ENCODE results near the gene PCSK9. TPM values are rescaled to one million over a fixed set of nuclear protein-coding genes. Genes with fewer than 3 reads are reported as not detected.
A peak's percentile ranks its signal among the peaks of the same experiment; 100 is the strongest.

The PCSK9 gene
- total and polyA plus RNA-seq, 9 of the 15 experiments (the other 6 are each of a cell fraction or from before 2014, with no cell fraction given) = 3.2 to 58.6 (median 24.7) TPM

DNA sequence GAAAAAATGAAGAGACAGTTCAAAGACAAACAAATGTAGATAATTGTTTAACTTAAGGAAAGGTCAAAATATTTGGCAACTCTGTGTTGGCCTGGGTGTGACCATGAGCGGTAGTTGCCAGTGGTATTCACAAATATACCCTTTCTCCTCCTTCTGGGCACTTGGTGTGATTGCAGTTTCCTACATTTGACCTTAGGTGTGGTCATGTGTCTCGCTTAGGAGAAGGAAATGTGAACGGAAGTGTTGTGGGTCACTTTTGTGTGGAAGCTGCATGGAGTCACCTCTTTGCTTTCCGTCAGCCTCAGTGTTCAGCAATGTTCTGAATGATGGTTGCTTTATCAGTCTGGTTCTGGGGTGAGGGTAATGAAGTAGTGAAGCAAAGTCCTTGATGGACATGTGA, 3.4 kb upstream of the PCSK9 start (continued):
- TF ChIP-seq ZMIZ1 (IDR thresholded peaks at IDR 0.05; ENCODE audit: low read depth in 2 of 2, low read length in 2 of 2) (no peak), ZNF584 (CRISPR knock-in tag; IDR thresholded peaks at IDR 0.05; ENCODE audit: low read depth) (peak; percentile 62; the same call in 1 of the 2 replicates), THRB (CRISPR knock-in tag; conservative IDR thresholded peaks at IDR 0.05) (no peak), EHMT2 (IDR thresholded peaks at IDR 0.05) (peak; percentile 44; the same call in 1 of the 2 replicates), CTBP1 (IDR thresholded peaks at IDR 0.05; ENCODE audit: borderline replicate concordance) (0 out of 2 replicates have a peak, but pooled peaks have one; percentile 23), NR2C2 (CRISPR knock-in tag; IDR thresholded peaks at IDR 0.05) (no peak), NR2C2 (tag; IDR thresholded peaks at IDR 0.05) (peak; percentile 73), NR2C1 (IDR thresholded peaks at IDR 0.05) (peak; percentile 76), NR2C1 (tag; IDR thresholded peaks at IDR 0.05) (peak; percentile 71), ZC3H8 (IDR thresholded peaks at IDR 0.05) (no peak), ATF7 (IDR thresholded peaks at IDR 0.05) (peak; percentile 20; the same call in 1 of the 2 replicates)
- TF ChIP-seq, protein P1, sequence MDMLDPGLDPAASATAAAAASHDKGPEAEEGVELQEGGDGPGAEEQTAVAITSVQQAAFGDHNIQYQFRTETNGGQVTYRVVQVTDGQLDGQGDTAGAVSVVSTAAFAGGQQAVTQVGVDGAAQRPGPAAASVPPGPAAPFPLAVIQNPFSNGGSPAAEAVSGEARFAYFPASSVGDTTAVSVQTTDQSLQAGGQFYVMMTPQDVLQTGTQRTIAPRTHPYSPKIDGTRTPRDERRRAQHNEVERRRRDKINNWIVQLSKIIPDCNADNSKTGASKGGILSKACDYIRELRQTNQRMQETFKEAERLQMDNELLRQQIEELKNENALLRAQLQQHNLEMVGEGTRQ (CRISPR knock-in tag; IDR thresholded peaks at IDR 0.05) = peak; percentile 54
- TF ChIP-seq, protein P2, sequence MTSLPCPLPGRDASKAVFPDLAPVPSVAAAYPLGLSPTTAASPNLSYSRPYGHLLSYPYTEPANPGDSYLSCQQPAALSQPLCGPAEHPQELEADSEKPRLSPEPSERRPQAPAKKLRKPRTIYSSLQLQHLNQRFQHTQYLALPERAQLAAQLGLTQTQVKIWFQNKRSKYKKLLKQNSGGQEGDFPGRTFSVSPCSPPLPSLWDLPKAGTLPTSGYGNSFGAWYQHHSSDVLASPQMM (CRISPR knock-in tag; IDR thresholded peaks at IDR 0.05) = no peak
